DOHH2 (cell line): ENCODE results near the gene GPRC5C.

ENCODE experiments used
- H3F3A ChIP-seq: fragments of 200-600 bp; sonication (generic), shearing (Covaris generic); 2 replicates; pipeline ENCODE4 v1.6.0; 2016; ENCODE audit warnings: antibody characterized with exemption, mild to moderate bottlenecking; ENCODE audit not compliant: control insufficient read depth, insufficient read depth
- H3K27ac ChIP-seq: fragments of 200-600 bp; sonication (generic); 2 replicates; pipeline ENCODE4 v1.5.1; 2014; ENCODE audit warnings: low read depth, mild to moderate bottlenecking, low read length, moderate library complexity
- H3K27me3 ChIP-seq: fragments of 200-600 bp; sonication (generic); 2 replicates; pipeline ENCODE4 v1.6.1; 2014; ENCODE audit warnings: mild to moderate bottlenecking, low read length, mixed read lengths; ENCODE audit not compliant: control insufficient read depth
- H3K36me3 ChIP-seq: fragments of 200-600 bp; sonication (generic); 2 replicates; pipeline ENCODE4 v1.6.1; 2014; ENCODE audit warnings: mild to moderate bottlenecking, low read length, moderate library complexity, mixed read lengths; ENCODE audit not compliant: control insufficient read depth
- H3K4me1 ChIP-seq: fragments of 200-600 bp; sonication (generic); 2 replicates; pipeline ENCODE4 v1.6.1; 2014; ENCODE audit warnings: mild to moderate bottlenecking, low read length, mixed read lengths; ENCODE audit not compliant: control insufficient read depth
- H3K4me2 ChIP-seq: fragments of 200-600 bp; sonication (generic); 2 replicates; pipeline ENCODE4 v1.6.0; 2014; ENCODE audit warnings: mild to moderate bottlenecking, low read length, moderate library complexity
- H3K4me3 ChIP-seq: fragments of 200-600 bp; sonication (generic); 2 replicates; pipeline ENCODE4 v1.5.1; 2014; ENCODE audit warnings: mild to moderate bottlenecking, low read length, mixed read lengths
- H3K79me2 ChIP-seq: fragments of 200-600 bp; sonication (generic); 2 replicates; pipeline ENCODE4 v1.6.1; 2014; ENCODE audit warnings: mild to moderate bottlenecking, low read length, mixed read lengths; ENCODE audit not compliant: control insufficient read depth
- H3K9me2 ChIP-seq: fragments of 200-600 bp; sonication (generic); replicated peaks from 2 replicates; pipeline ENCODE4 v1.6.1; 2014; ENCODE audit warnings: mild to moderate bottlenecking, low read length, mixed read lengths; ENCODE audit not compliant: control insufficient read depth
- H3K9me3 ChIP-seq: fragments of 200-600 bp; sonication (generic); 2 replicates; pipeline ENCODE4 v1.6.1; 2014; ENCODE audit warnings: antibody characterized with exemption, low read length, mixed read lengths; ENCODE audit not compliant: control insufficient read depth, insufficient read depth
- H4K20me1 ChIP-seq: fragments of 200-600 bp; sonication (generic); 2 replicates; pipeline ENCODE4 v1.6.0; 2014; ENCODE audit warnings: low read depth, mild to moderate bottlenecking, antibody characterized with exemption, low read length, moderate library complexity; ENCODE audit not compliant: control insufficient read depth, insufficient read depth
- EZH2phosphoT487 ChIP-seq: fragments of 200-600 bp; sonication (generic); IDR thresholded peaks from 2 replicates; pipeline ENCODE4 v1.6.1; 2017; ENCODE audit warnings: borderline replicate concordance, mild to moderate bottlenecking, antibody characterized with exemption, low read length, moderate library complexity, mixed read lengths
- TF ChIP-seq, protein P1 (sequence below): fragments of 200-600 bp; sonication (generic); IDR thresholded peaks from one replicate; pipeline ENCODE4 v1.5.1; 2014; ENCODE audit warnings: antibody characterized with exemption, mild to moderate bottlenecking, low read depth, low read length; ENCODE audit not compliant: poor library complexity, severe bottlenecking

Gene GPRC5C

DNA sequence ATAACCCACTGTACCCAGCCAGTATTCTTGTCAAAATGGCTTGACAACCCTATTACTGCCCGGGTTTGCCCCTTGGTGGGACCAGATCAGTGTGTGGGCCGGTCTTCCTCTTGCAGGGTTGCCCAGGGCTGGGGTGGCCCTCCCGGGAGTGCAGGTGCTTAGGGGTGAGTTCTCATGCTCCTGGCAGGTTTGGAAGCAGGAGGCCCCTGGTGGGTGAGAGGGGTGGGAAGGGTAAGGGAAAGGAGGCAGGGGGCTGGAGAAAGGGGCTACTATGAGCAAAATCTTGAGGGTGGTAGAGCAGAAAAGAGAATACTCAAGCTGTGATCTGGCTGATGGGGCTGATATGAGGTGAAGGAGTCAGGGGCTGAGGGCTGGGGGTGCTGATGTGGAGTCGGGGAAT is 41.0 kb downstream of the GPRC5C start:
- H3K27ac ChIP-seq, result no peak overlapping the region
- H3K4me1 ChIP-seq, result peaks cover 3% of the 10 kb centered on the region; the same call in 1 of the 2 replicates
- H3K9me3 ChIP-seq, result no peaks in the 10 kb centered on the region
- H3K4me2 ChIP-seq, result no peak overlapping the region
- no peak overlapping the region for H3K4me3 ChIP-seq
- TF ChIP-seq, protein P1, sequence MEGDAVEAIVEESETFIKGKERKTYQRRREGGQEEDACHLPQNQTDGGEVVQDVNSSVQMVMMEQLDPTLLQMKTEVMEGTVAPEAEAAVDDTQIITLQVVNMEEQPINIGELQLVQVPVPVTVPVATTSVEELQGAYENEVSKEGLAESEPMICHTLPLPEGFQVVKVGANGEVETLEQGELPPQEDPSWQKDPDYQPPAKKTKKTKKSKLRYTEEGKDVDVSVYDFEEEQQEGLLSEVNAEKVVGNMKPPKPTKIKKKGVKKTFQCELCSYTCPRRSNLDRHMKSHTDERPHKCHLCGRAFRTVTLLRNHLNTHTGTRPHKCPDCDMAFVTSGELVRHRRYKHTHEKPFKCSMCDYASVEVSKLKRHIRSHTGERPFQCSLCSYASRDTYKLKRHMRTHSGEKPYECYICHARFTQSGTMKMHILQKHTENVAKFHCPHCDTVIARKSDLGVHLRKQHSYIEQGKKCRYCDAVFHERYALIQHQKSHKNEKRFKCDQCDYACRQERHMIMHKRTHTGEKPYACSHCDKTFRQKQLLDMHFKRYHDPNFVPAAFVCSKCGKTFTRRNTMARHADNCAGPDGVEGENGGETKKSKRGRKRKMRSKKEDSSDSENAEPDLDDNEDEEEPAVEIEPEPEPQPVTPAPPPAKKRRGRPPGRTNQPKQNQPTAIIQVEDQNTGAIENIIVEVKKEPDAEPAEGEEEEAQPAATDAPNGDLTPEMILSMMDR, result no peak
- no peak for TF ChIP-seq EZH2phosphoT487
- no peaks in the 10 kb centered on the region for H3K79me2 ChIP-seq
- no peaks in the 10 kb centered on the region for H3K36me3 ChIP-seq
- H3K27me3 ChIP-seq, result no peaks in the 10 kb centered on the region
- H3F3A ChIP-seq, result no peaks in the 10 kb centered on the region
- no peaks in the 10 kb centered on the region for H3K9me2 ChIP-seq
- no peaks in the 10 kb centered on the region for H4K20me1 ChIP-seq

DNA sequence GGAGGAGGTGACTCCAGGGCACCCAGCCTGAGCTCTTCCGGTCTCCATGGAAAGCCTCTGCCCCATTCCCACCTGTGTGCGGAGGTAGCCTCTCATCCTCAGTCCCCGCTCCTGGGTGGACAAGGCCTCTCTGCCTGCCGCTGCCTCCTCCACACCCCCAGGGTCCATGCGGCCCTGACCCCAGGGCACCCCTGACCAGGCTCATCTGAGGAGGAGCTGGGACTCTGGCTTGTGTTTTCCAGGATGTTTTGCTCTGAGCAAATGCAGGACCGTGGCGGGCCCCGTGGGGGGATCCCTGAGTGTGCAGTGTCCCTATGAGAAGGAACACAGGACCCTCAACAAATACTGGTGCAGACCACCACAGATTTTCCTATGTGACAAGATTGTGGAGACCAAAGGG is 41.4 kb downstream of the GPRC5C start:
- Histone ChIP-seq H3K27ac (no peak overlapping the region), H4K20me1 (no peaks in the 10 kb centered on the region), H3F3A (no peaks in the 10 kb centered on the region), H3K79me2 (no peaks in the 10 kb centered on the region), H3K9me2 (no peaks in the 10 kb centered on the region), H3K36me3 (no peaks in the 10 kb centered on the region), H3K9me3 (no peaks in the 10 kb centered on the region), H3K27me3 (no peaks in the 10 kb centered on the region), H3K4me1 (peaks cover 3% of the 10 kb centered on the region; the same call in 1 of the 2 replicates), H3K4me3 (no peak overlapping the region), H3K4me2 (no peak overlapping the region)
- TF ChIP-seq, protein P1, result no peak
- no peak for TF ChIP-seq EZH2phosphoT487

DNA sequence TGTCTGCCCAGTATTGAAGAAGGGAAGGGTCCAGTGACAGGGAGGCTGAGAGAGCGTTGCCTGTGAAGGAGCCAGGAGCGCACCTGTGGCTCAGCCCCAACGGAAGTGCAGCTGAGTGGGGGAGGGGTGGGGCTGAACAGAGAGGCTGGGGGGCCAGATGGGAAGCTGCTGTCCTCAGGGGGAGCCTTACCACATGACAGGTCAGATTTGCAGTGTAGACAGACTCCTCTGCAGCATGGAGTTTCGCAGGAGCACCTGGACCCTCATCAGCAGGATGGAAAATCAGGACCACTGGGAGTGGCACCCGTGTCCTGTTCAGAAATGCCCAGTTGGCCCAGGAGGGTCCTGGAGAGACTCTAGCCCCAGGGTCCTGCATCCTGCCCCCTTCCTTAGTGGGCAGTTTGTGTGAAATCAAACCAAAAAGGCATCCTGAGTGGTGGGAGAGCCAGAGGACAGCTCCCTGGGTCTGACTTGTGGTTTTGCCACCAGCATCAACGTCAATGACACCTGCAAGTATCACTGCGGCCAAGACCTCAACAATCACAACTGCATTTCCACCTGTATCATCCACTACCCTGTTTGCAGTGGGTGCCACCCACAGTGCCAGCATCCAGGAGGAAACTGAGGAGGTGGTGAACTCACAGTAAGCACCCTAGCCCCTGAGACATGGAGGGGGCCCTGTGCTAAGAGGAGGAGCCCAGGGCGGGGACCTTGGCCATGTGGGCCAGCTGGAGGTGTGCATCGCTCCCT is 42.3 kb downstream of the GPRC5C start:
- no peak for TF ChIP-seq EZH2phosphoT487
- TF ChIP-seq, protein P1, result no peak
- peaks cover 3% of the 10 kb centered on the region; the same call in 1 of the 2 replicates for H3K4me1 ChIP-seq
- no peaks in the 10 kb centered on the region for H3K79me2 ChIP-seq
- no peaks in the 10 kb centered on the region for H4K20me1 ChIP-seq
- no peak overlapping the region; the same call in 1 of the 2 replicates for H3K4me2 ChIP-seq
- no peaks in the 10 kb centered on the region for H3F3A ChIP-seq
- no peaks in the 10 kb centered on the region for H3K9me2 ChIP-seq
- H3K27me3 ChIP-seq, result no peaks in the 10 kb centered on the region
- H3K9me3 ChIP-seq, result no peaks in the 10 kb centered on the region
- no peak overlapping the region for H3K27ac ChIP-seq
- no peaks in the 10 kb centered on the region for H3K36me3 ChIP-seq
- H3K4me3 ChIP-seq, result no peak overlapping the region
